SH-SY5Y (cell line): ENCODE results near the gene HDDC3.

Experiments
- GATA2 ChIP-seq: IDR thresholded peaks from 2 replicates; pipeline ENCODE4 v1.6.1; 2011; ENCODE audit warnings: mild to moderate bottlenecking, low read depth, low read length
- GATA3 ChIP-seq: IDR thresholded peaks from 2 replicates; pipeline ENCODE4 v1.6.1; 2011; ENCODE audit warnings: low read depth, mild to moderate bottlenecking, low read length, moderate library complexity

GRCh38 chr15:90949979-90950675 is 17.8 kb upstream of the HDDC3 start:
- TF ChIP-seq GATA2, result no peak
- no peak for TF ChIP-seq GATA3
